Rectal smooth muscle tissue (tissue), 1 donor: Measurements from ENCODE around the gene KRT37.

Experiments
- H3K27ac ChIP-seq: one replicate; pipeline ENCODE4 v1.7.0; 2013; ENCODE audit warnings: low read depth, low read length, inconsistent platforms
- H3K27me3 ChIP-seq: one replicate; pipeline ENCODE4 v1.7.0; 2013; ENCODE audit warnings: low read length; ENCODE audit not compliant: control insufficient read depth, insufficient read depth
- H3K36me3 ChIP-seq: one replicate; pipeline ENCODE4 v1.7.0; 2013; ENCODE audit warnings: low read length; ENCODE audit not compliant: control insufficient read depth, insufficient read depth
- H3K4me1 ChIP-seq: one replicate; pipeline ENCODE4 v1.7.0; 2013; ENCODE audit warnings: low read length; ENCODE audit not compliant: control insufficient read depth, insufficient read depth
- H3K4me3 ChIP-seq: one replicate; pipeline ENCODE4 v1.7.0; 2013; ENCODE audit warnings: low read length
- H3K9ac ChIP-seq: one replicate; pipeline ENCODE4 v1.7.0; 2013; ENCODE audit warnings: low read length

The KRT37 gene

DNA sequence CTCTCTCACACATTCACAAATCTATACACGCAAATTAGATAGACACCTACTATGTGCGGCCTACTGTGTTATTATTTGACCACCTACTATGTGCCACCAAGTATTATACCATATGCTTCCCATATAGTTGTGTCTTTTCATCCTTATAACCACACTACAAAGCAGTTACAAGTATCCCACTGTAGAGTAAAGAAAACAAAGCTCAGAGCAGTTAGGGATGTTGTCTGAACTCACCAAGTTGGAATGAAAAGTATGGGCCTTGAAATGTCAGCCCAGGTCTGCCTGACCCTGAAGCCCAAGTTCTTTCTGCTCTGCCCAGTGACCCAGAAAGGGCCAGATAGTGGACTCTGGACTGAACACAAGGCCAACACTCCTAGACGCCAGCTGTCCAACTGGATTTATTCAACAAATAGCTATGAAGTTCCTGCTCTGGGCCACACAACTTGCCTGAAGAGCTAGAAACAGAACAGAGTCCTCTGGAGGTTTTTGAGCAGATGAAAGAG is 8.5 kb downstream of the KRT37 start:
- H3K4me1 ChIP-seq = no peaks in the 10 kb centered on the region
- H3K27me3 ChIP-seq = no peaks in the 10 kb centered on the region
- no peaks in the 10 kb centered on the region for H3K36me3 ChIP-seq
- H3K27ac ChIP-seq = no peak overlapping the region
- no peak overlapping the region for H3K9ac ChIP-seq
- no peak overlapping the region for H3K4me3 ChIP-seq

DNA sequence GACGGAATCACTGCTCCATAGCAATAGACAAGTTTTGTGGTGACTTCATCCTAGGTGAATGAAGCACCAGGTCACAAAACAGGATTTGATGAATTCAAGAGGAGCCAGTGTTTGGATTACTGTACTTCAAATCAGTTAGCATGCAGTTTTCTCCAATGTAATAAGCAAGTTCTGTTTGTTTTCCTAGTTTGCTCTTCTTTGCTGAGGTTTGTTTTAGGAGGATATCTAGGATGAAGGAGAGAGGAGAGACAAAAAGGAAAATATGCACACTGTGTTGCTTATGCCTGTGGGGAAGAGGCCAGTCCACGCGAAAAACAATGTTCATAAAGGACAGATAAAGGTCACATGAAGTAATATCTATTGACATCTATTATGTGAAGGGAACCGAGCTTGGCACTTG is 9.0 kb downstream of the KRT37 start:
- Histone ChIP-seq H3K27me3 (no peaks in the 10 kb centered on the region), H3K4me3 (no peak overlapping the region), H3K9ac (no peak overlapping the region), H3K27ac (no peak overlapping the region), H3K36me3 (no peaks in the 10 kb centered on the region), H3K4me1 (no peaks in the 10 kb centered on the region)

GRCh38 chr17:41413982-41414381 is 10.4 kb downstream of the KRT37 start:
- H3K27ac ChIP-seq = no peak overlapping the region
- no peaks in the 10 kb centered on the region for H3K4me1 ChIP-seq
- no peak overlapping the region for H3K4me3 ChIP-seq
- H3K36me3 ChIP-seq = no peaks in the 10 kb centered on the region
- H3K27me3 ChIP-seq = no peaks in the 10 kb centered on the region
- no peak overlapping the region for H3K9ac ChIP-seq

- Histone ChIP-seq H3K4me1 (no peaks in the 10 kb centered on the region), H3K4me3 (no peak overlapping the region), H3K27ac (no peak overlapping the region), H3K9ac (no peak overlapping the region), H3K36me3 (no peaks in the 10 kb centered on the region), H3K27me3 (no peaks in the 10 kb centered on the region)
Observed at GRCh38 chr17:41413353-41413957, 10.9 kb downstream of the KRT37 start.

- Histone ChIP-seq H3K9ac (no peak overlapping the region), H3K4me3 (no peak overlapping the region), H3K27me3 (no peaks in the 10 kb centered on the region), H3K4me1 (no peaks in the 10 kb centered on the region), H3K36me3 (no peaks in the 10 kb centered on the region), H3K27ac (no peak overlapping the region)
Observed at GRCh38 chr17:41411072-41411840, 13.1 kb downstream of the KRT37 start.

DNA sequence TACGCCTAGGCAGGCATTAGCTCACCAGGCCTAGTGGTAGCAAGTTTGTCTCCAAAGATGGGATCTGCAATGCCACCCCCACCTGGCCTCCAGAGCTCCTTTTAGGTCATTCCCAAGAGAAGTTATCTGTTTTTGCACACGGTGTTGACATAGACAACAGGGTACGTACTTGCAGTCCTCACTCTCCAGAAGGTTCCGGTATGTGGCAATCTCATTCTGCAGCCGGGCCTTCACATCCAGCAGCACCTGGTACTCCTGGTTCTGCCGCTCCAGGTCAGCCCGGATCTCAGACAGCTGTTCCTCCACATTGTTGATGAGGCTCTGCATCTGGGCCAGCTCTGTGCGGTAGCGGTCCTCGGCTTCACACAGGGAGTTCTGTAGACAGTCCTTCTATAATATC is 17.2 kb downstream of the KRT37 start:
- no peak overlapping the region for H3K9ac ChIP-seq
- H3K36me3 ChIP-seq = no peaks in the 10 kb centered on the region
- no peak overlapping the region for H3K4me3 ChIP-seq
- H3K27me3 ChIP-seq = no peaks in the 10 kb centered on the region
- no peak overlapping the region for H3K27ac ChIP-seq
- H3K4me1 ChIP-seq = no peaks in the 10 kb centered on the region

- H3K9ac ChIP-seq = no peak overlapping the region
- H3K27ac ChIP-seq = no peak overlapping the region
- H3K4me3 ChIP-seq = no peak overlapping the region
- H3K36me3 ChIP-seq = no peaks in the 10 kb centered on the region
- no peaks in the 10 kb centered on the region for H3K4me1 ChIP-seq
- no peaks in the 10 kb centered on the region for H3K27me3 ChIP-seq
Observed at GRCh38 chr17:41406205-41406604, 18.2 kb downstream of the KRT37 start.

DNA sequence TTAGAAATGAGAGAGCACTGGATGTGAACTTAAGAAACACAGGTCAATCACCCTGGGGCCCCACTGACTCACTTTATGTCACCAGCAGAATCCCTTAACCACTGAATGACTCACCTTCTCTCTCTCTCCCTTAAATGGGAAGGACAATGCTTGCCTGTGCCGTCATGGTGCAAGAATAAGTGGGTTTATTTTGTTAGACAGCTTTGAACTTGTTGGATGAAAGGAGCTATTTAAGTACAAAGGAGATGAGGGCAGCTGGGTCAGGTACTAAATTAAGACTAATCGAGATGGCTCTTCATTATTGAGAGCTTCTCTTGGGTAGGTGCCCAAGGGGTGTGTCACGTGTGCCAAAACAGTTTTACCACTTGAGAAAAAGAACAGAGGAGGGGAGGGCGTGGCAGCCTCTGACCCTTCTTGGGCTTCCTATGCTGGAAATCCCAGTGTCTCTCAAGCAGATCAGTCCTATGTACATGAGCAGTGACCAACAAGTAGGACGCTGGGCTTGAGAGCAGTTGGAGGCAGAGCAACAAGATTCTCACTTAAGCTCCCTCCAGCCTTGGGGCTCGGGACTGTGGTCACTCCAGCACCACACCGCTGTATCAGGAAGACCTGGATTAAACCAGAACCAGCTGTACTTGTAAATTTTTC is 20.2 kb downstream of the KRT37 start:
- no peak overlapping the region for H3K27ac ChIP-seq
- no peak overlapping the region for H3K4me3 ChIP-seq

GRCh38 chr17:41403404-41404023 is 20.9 kb downstream of the KRT37 start:
- no peaks in the 10 kb centered on the region for H3K4me1 ChIP-seq

More for the DNA sequence above, 20.2 kb downstream of the KRT37 start:
- Histone ChIP-seq H3K36me3 (no peaks in the 10 kb centered on the region), H3K27me3 (no peaks in the 10 kb centered on the region), H3K9ac (no peak overlapping the region), H3K4me1 (no peaks in the 10 kb centered on the region)

GRCh38 chr17:41402161-41402560 is 22.2 kb downstream of the KRT37 start:
- Histone ChIP-seq H3K4me3 (no peak overlapping the region), H3K36me3 (no peaks in the 10 kb centered on the region), H3K9ac (no peak overlapping the region), H3K27ac (no peak overlapping the region), H3K4me1 (no peaks in the 10 kb centered on the region), H3K27me3 (no peaks in the 10 kb centered on the region)

More at GRCh38 chr17:41403404-41404023, 20.9 kb downstream of the KRT37 start:
- no peaks in the 10 kb centered on the region for H3K36me3 ChIP-seq
- no peak overlapping the region for H3K4me3 ChIP-seq
- H3K9ac ChIP-seq = no peak overlapping the region
- no peaks in the 10 kb centered on the region for H3K27me3 ChIP-seq
- H3K27ac ChIP-seq = no peak overlapping the region

DNA sequence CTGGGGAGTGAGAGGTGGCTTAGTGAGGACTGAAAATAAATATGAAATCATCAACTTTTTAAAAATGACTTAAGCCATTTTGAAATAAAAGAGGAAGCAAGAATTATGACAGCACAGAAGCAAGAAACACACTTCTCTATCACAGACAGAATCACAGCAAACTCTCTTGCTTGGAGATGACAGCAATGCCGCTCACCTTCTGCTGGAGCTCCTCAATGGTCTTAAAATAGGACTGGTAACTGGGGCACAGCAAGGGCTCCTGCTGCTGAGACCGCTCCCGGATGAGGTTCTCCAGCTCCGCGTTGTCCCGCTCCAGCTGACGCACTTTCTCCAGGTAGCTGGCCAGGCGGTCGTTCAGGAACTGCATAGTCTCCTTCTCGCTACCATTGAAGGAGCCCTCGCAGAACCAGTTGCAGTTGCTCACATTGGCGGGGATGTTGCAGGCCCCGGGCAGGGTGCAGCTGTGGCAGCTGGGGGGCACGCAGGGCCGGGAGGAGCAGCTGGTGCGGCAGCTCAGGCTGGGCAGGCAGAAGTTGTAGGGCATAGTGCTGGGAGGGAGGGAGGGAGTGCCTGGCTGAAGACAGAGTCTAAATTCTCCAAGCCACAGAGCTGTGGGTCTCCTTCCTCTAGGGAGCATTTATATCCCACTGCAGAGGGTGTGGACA is 27.3 kb downstream of the KRT37 start, which contains the start of gene KRT31:
KRT31 (minus strand) TSS at position 613 of the 665 bp plus-strand sequence; CDS start at position 544, 69 bp downstream.
- Histone ChIP-seq H3K27ac (no peak within 1 kb of the TSS), H3K9ac (no peak within 1 kb of the TSS)

DNA sequence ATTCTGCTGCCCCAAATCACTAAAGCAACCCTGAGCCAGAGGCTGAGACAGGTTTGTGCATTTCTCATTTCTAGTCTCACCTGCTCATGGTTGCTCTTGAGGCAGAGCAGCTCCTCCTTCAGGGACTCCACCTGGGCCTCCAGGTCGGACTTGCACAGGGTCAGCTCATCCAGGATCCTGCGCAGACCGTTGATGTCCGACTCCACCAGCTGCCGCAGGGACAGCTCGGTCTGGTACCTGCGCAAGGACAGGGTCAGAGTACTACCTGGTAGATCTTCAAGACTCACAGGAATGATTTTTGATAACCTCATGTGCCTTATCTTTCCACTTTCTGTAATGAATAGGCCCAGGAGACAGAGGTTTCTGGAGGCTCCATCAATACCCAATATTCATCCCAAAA is 28.0 kb downstream of the KRT37 start:
- H3K9ac ChIP-seq = no peak overlapping the region
- H3K27me3 ChIP-seq = no peaks in the 10 kb centered on the region
- no peaks in the 10 kb centered on the region for H3K4me1 ChIP-seq
- no peaks in the 10 kb centered on the region for H3K36me3 ChIP-seq
- no peak overlapping the region for H3K27ac ChIP-seq
- H3K4me3 ChIP-seq = no peak overlapping the region

More for the DNA sequence above, 27.3 kb downstream of the KRT37 start, which contains the start of gene KRT31:
- Histone ChIP-seq H3K27me3 (no peaks in the 10 kb centered on the region), H3K36me3 (no peaks in the 10 kb centered on the region), H3K4me3 (no peak within 1 kb of the TSS), H3K4me1 (no peaks in the 10 kb centered on the region)
